AG09319 (cell line): Measurements from ENCODE around the gene LMX1B.

ENCODE experiments used
- DNase-seq: peaks from one replicate; pipeline ENCODE4 v3.0.0-alpha.2; 2010; ENCODE audit warnings: low read depth; ENCODE audit errors: extremely low read depth
- CTCF ChIP-seq: IDR thresholded peaks from 2 replicates; pipeline ENCODE4 v1.5.1; 2011; ENCODE audit warnings: low read depth, mild to moderate bottlenecking, inconsistent platforms, low read length, moderate library complexity

Gene LMX1B

GRCh38 chr9:126738553-126738952 is 124.8 kb downstream of the LMX1B start:
- DNase-seq = no peak
- TF ChIP-seq CTCF = no peak

- no peak for TF ChIP-seq CTCF
- DNase-seq = no peak
These were observed 129.3 kb downstream of the LMX1B start for GRCh38 chr9:126743041-126743440.

- no peak for TF ChIP-seq CTCF
- DNase-seq = no peak
These were observed 132.1 kb downstream of the LMX1B start for GRCh38 chr9:126745574-126746411.
